Smooth muscle cell (in vitro differentiated cells): ENCODE results near the gene FMNL2. TPM values are rescaled to one million over a fixed set of nuclear protein-coding genes. Genes with fewer than 3 reads are reported as not detected.

ENCODE experiments used
- DNase-seq: peaks from one replicate; lab custom pipeline; 2025; ENCODE audit not compliant: unreplicated experiment; lab: John Stamatoyannopoulos, UW
- H2AFZ ChIP-seq: fragments of 200-600 bp; sonication (generic); 2 replicates; pipeline ENCODE4 v1.6.0; 2016; ENCODE audit warnings: antibody characterized with exemption, low read depth, mild to moderate bottlenecking
- H3F3A ChIP-seq: fragments of 200-600 bp; sonication (generic); 2 replicates; pipeline ENCODE4 v1.6.0; 2017; ENCODE audit warnings: antibody characterized with exemption, low read depth
- H3K27ac ChIP-seq: fragments of 200-600 bp; sonication (generic); 2 replicates; pipeline ENCODE4 v1.5.1; 2016; ENCODE audit warnings: low read depth, mild to moderate bottlenecking
- H3K27me3 ChIP-seq: fragments of 200-600 bp; sonication (generic); 2 replicates; pipeline ENCODE4 v1.6.1; 2016; ENCODE audit warnings: low read depth, mild to moderate bottlenecking
- H3K36me3 ChIP-seq: fragments of 200-600 bp; sonication (generic); 2 replicates; pipeline ENCODE4 v1.5.1; 2016; ENCODE audit warnings: low read depth
- H3K4me1 ChIP-seq: fragments of 200-600 bp; sonication (generic); 2 replicates; pipeline ENCODE4 v1.5.1; 2016; ENCODE audit warnings: low read depth
- H3K4me2 ChIP-seq: fragments of 200-600 bp; sonication (generic); 2 replicates; pipeline ENCODE4 v1.6.0; 2016; ENCODE audit warnings: mild to moderate bottlenecking
- H3K4me3 ChIP-seq: fragments of 200-600 bp; sonication (generic); 2 replicates; pipeline ENCODE4 v1.5.1; 2016; ENCODE audit warnings: mild to moderate bottlenecking
- H3K79me2 ChIP-seq: fragments of 200-600 bp; sonication (generic); 2 replicates; pipeline ENCODE4 v1.6.0; 2016; ENCODE audit warnings: low read depth, mild to moderate bottlenecking
- H3K9ac ChIP-seq: fragments of 200-600 bp; sonication (generic); 2 replicates; pipeline ENCODE4 v1.6.0; 2016; ENCODE audit warnings: low read depth
- H3K9me3 ChIP-seq: fragments of 200-600 bp; sonication (generic); replicated peaks from 2 replicates; pipeline ENCODE4 v1.5.1; 2016; ENCODE audit warnings: low read depth
- H4K20me1 ChIP-seq: fragments of 200-600 bp; sonication (generic); 2 replicates; pipeline ENCODE4 v1.6.0; 2016; ENCODE audit warnings: low read depth
- CTCF ChIP-seq: fragments of 200-600 bp; sonication (generic); IDR thresholded peaks from 2 replicates; pipeline ENCODE4 v1.5.1; 2017; ENCODE audit warnings: borderline replicate concordance, mild to moderate bottlenecking, antibody characterized with exemption; ENCODE audit not compliant: insufficient read depth, poor library complexity, severe bottlenecking
- WGBS: methylation state at CpG from one replicate; pipeline ENCODE4 v1.1.7; 2016; ENCODE audit warnings: low lambda C conversion rate; 5-methylcytosine and 5-hydroxymethylcytosine counted together
- polyA plus RNA-seq: library from polyadenylated mRNA; unstranded; fragments of >200 nt; fragmentation: Nextera tagmentation; extraction: Ambion mirVana; gene quantifications from 2 replicates; pipeline ENCODE4 v1.2.1, GENCODE V29; 2016
- total RNA-seq: library from RNA; depleted of rRNA; stranded (reverse); fragments of >200 nt; gene quantifications from 2 replicates; pipeline ENCODE4 v1.2.3, GENCODE V29; 2014

The FMNL2 gene
- total and polyA plus RNA-seq, 2 experiments from 2014 or later: 7.4 to 37.3 TPM

GRCh38 chr2:152468899-152469692 lies 134.1 kb downstream of the FMNL2 start:
- Histone ChIP-seq H3K79me2 (peaks cover 58% of the 10 kb centered on the region), H3K4me3 (no peak overlapping the region), H2AFZ (no peak overlapping the region), H3K9ac (no peak overlapping the region), H4K20me1 (peaks cover 34% of the 10 kb centered on the region), H3K27ac (peak overlapping the region; percentile 24), H3F3A (peaks cover 11% of the 10 kb centered on the region), H3K4me2 (peak overlapping the region; percentile 54), H3K27me3 (no peaks in the 10 kb centered on the region), H3K36me3 (no peaks in the 10 kb centered on the region), H3K4me1 (peaks cover 65% of the 10 kb centered on the region), H3K9me3 (no peaks in the 10 kb centered on the region)
- DNase-seq: no peak
- 53% methylated on average over 8 of the region's 8 CpGs for WGBS
- TF ChIP-seq CTCF: no peak

- no peak overlapping the region for H3K4me3 ChIP-seq
- H3K4me1 ChIP-seq: peaks cover 45% of the 10 kb centered on the region
- H3K27me3 ChIP-seq: no peaks in the 10 kb centered on the region
- H3K9me3 ChIP-seq: no peaks in the 10 kb centered on the region
- no peak overlapping the region for H2AFZ ChIP-seq
- no peaks in the 10 kb centered on the region for H3K36me3 ChIP-seq
- peaks cover 62% of the 10 kb centered on the region for H3K79me2 ChIP-seq
- no peak for TF ChIP-seq CTCF
- H3F3A ChIP-seq: peaks cover 7% of the 10 kb centered on the region
- WGBS: 84% methylated on average over 12 of the region's 12 CpGs
- no peak overlapping the region for H3K27ac ChIP-seq
- no peak overlapping the region for H3K9ac ChIP-seq
- no peak for DNase-seq
- H4K20me1 ChIP-seq: peaks cover 19% of the 10 kb centered on the region
- H3K4me2 ChIP-seq: no peak overlapping the region
Observed at GRCh38 chr2:152470861-152471854, 136.2 kb downstream of the FMNL2 start.

- WGBS: 94% methylated on average over 1 of the region's 1 CpG
- H3F3A ChIP-seq: peaks cover 7% of the 10 kb centered on the region
- no peak overlapping the region for H3K4me3 ChIP-seq
- no peak overlapping the region for H2AFZ ChIP-seq
- no peak for DNase-seq
- H3K27ac ChIP-seq: no peak overlapping the region
- peaks cover 33% of the 10 kb centered on the region for H3K4me1 ChIP-seq
- H3K9ac ChIP-seq: no peak overlapping the region
- H3K79me2 ChIP-seq: peaks cover 62% of the 10 kb centered on the region
- no peak for TF ChIP-seq CTCF
- H3K4me2 ChIP-seq: no peak overlapping the region
- peaks cover 12% of the 10 kb centered on the region for H4K20me1 ChIP-seq
- H3K9me3 ChIP-seq: no peaks in the 10 kb centered on the region
- no peaks in the 10 kb centered on the region for H3K27me3 ChIP-seq
- no peaks in the 10 kb centered on the region for H3K36me3 ChIP-seq
Observed at GRCh38 chr2:152472481-152472887, 137.5 kb downstream of the FMNL2 start.
